ENCODE measurements around the gene SMIM29. TPM values are rescaled to one million over a fixed set of nuclear protein-coding genes. Genes with fewer than 3 reads are reported as not detected.
A peak's percentile ranks its signal among the peaks of the same experiment; 100 is the strongest.

The SMIM29 gene
- total and polyA plus RNA-seq, 11 donors, result 18.4 to 50.4 (median 31.3) TPM

GRCh38 chr6:34237722-34238584 is 10.9 kb downstream of the SMIM29 start:
- Histone ChIP-seq H3K27ac (peak overlapping the region in 7 of 12 donors; percentile 14 to 87 (median 61)), H3K9me3 (no peaks in the 10 kb centered on the region), H3K4me3 (peak overlapping the region; percentile 60 to 86 (median 65)), H3K27me3 (no peaks in the 10 kb centered on the region), H3K4me1 (peaks cover 0 to 28% (median 12%) of the 10 kb centered on the region in 12 donors), H3K36me3 (peaks cover 0 to 25% (median 2%) of the 10 kb centered on the region in 9 donors)
- TF ChIP-seq CTCF (IDR thresholded peaks at IDR 0.05), result peak in 7 of 12 donors; percentile 4 to 35 (median 19)
- TF ChIP-seq POLR2A (IDR thresholded peaks at IDR 0.05), result no peak
- peak in 2 of 5 donors; percentile 38 to 69 for DNase-seq
- 8 to 17% (median 14%) methylated on average over 26 to 64 of the region's 64 CpGs for WGBS, 4 donors
- no peak for ATAC-seq
- intact Hi-C loops (cut with DNase I), result loop anchor here in 1 of 10 donors (5.0 kb wide), 1 partner anchor 41 kb away; no protein-coding TSS in a partner anchor

DNA sequence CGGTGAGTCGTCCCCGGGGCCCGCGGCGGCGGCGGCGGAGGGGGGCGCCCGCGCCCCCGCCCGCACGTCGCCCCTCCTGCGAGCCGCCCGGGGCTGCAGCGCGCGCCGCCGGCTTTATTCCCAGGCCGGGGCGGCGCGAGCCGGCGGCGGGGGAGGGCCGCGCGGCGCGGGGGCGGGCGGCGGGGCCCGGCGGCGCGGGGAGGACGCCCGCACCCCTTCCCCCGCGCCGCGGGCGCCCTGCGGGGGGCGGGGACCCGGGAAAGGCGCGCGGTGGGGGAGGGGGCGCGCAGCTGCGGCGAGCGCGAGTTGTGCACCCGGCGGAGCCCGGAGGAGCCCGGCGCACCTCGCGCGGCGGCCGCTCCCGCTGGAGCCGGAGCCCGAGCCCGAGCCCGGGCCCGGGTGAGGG is 11.5 kb downstream of the SMIM29 start:
- WGBS, 4 donors, result 0 to 1% (median 0%) methylated on average over 5 to 78 of the region's 78 CpGs; no CpG with 5 or more reads in 1 of the 4 donors
- no peaks in the 10 kb centered on the region for H3K9me3 ChIP-seq
- peaks cover 0 to 19% (median 2%) of the 10 kb centered on the region in 9 donors for H3K36me3 ChIP-seq
- DNase-seq (peak in 2 of 5 donors; percentile 24 to 51), ATAC-seq (peak in 2 of 4 donors; percentile 6 to 16)
- intact Hi-C loops (cut with DNase I), result loop anchor here in 1 of 10 donors (5.0 kb wide), 1 partner anchor 40 kb away; no protein-coding TSS in a partner anchor
- H3K4me1 ChIP-seq, result peaks cover 0 to 25% (median 12%) of the 10 kb centered on the region in 12 donors
- H3K4me3 ChIP-seq, result peak overlapping the region; percentile 62 to 86 (median 77)
- TF ChIP-seq POLR2A (IDR thresholded peaks at IDR 0.05) (no peak), CTCF (IDR thresholded peaks at IDR 0.05) (no peak)
- H3K27me3 ChIP-seq, result no peaks in the 10 kb centered on the region
- peak overlapping the region in 10 of 12 donors; percentile 81 to 94 (median 86) for H3K27ac ChIP-seq

DNA sequence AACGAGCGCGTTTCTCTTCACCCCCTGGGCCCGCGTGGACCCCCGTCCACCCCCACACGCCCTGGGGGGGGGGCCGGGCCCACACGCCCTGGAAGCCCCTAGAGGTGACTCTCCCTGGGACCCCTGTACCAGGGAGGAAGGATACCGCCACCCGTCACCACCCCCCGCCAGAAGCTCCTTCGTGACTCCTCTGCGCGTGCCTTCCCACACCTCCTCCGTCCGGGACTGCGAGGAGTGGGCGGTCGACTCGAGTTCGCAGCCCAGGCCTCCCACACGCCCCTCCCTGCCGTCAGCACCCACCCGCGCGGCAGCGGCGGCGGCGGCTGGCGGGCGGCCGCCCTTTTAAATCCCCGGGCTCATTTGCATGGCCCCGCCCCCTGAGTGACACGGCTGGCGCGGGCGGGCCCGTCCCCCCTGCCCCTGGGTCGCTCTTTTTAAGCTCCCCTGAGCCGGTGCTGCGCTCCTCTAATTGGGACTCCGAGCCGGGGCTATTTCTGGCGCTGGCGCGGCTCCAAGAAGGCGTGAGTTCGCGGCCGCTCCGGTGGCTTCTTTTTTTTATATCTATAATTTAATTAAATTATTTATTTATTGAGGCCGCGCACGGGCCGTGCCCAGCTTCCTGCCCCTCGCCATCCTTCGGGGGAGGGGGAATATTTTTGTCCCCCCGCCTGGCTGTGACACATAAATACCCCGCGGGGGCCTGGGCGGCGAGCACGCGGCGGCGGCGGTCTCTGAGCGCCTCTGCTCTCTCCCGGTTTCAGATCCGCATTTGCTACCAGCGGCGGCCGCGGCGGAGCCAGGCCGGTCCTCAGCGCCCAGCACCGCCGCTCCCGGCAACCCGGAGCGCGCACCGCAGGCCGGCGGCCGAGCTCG is 12.1 kb downstream of the SMIM29 start, which contains the start of gene HMGA1:
Gene HMGA1 (plus strand): TSS at position 431 of the 873 bp plus-strand sequence. CDS start 3,908 bp downstream, outside the sequence.
- TF ChIP-seq POLR2A (IDR thresholded peaks at IDR 0.05) (peak; percentile 62 to 96), CTCF (IDR thresholded peaks at IDR 0.05) (no peak)
- ATAC-seq (peak; percentile 91 to 96 (median 92)), DNase-seq (peak; percentile 90 to 94 (median 91))
- H3K4me1 ChIP-seq, result peaks cover 0 to 25% (median 12%) of the 10 kb centered on the region in 12 donors
- 1 to 4% (median 2%) methylated on average over 59 to 91 of the region's 91 CpGs for WGBS, 4 donors
- peak within 1 kb of the TSS in 11 of 12 donors; percentile 81 to 94 (median 86) for H3K27ac ChIP-seq
- H3K36me3 ChIP-seq, result peaks cover 0 to 13% (median 2%) of the 10 kb centered on the region in 9 donors
- intact Hi-C loops (cut with DNase I), result loop anchor here in 1 of 10 donors (5.0 kb wide), 1 partner anchor 39 kb away; no protein-coding TSS in a partner anchor
- H3K9me3 ChIP-seq, result no peaks in the 10 kb centered on the region
- no peaks in the 10 kb centered on the region for H3K27me3 ChIP-seq
- peak within 1 kb of the TSS; percentile 62 to 86 (median 77) for H3K4me3 ChIP-seq
